Activated CD8-positive, alpha-beta T cell treated with anti-CD3 and anti-CD28 coated beads for 36 hours (primary cell): ENCODE measurements around the gene TMEM242. TPM values are rescaled to one million over a fixed set of nuclear protein-coding genes. Genes with fewer than 3 reads are reported as not detected.

Experiments
- ATAC-seq: fragments of 200-7000 bp; cut with Tn5 transposase; one replicate; pipeline ENCODE4 v1.10.0; 2021; ENCODE audit warnings: mild to moderate bottlenecking, moderate library complexity
- CTCF ChIA-PET: fragments of 350-600 bp; sonication (Branson Sonifier 250); formaldehyde crosslinking; loops from one replicate; lab custom pipeline; 2021; ENCODE audit warnings: antibody characterized with exemption; lab: Charles Lee
- POLR2A ChIA-PET: fragments of 350-600 bp; sonication (Branson Sonifier 250); formaldehyde crosslinking; loops from one replicate; lab custom pipeline; 2021; ENCODE audit warnings: antibody characterized with exemption; lab: Charles Lee
- DNase-seq: peaks from one replicate; pipeline ENCODE4 v3.0.0-alpha.2; 2020
- H3K27ac Mint-ChIP-seq: one replicate; pipeline ENCODE4 v1.8.0; 2021; ENCODE audit warnings: mild to moderate bottlenecking, mixed read lengths
- H3K27me3 Mint-ChIP-seq: one replicate; pipeline ENCODE4 v1.8.0; 2021; ENCODE audit warnings: mixed read lengths
- H3K36me3 Mint-ChIP-seq: one replicate; pipeline ENCODE4 v1.8.0; 2021; ENCODE audit warnings: low read depth, mixed read lengths
- H3K4me1 Mint-ChIP-seq: one replicate; pipeline ENCODE4 v1.8.0; 2021; ENCODE audit warnings: low read depth, mixed read lengths
- H3K4me3 Mint-ChIP-seq: one replicate; pipeline ENCODE4 v1.8.0; 2021; ENCODE audit warnings: mild to moderate bottlenecking, moderate library complexity, mixed read lengths
- H3K9me3 Mint-ChIP-seq: one replicate; pipeline ENCODE4 v1.8.0; 2021; ENCODE audit warnings: mixed read lengths
- CTCF ChIP-seq: fragments of 200-600 bp; IDR thresholded peaks from one replicate; pipeline ENCODE4 v1.8.0; 2022; ENCODE audit warnings: antibody characterized with exemption, mild to moderate bottlenecking
- intact Hi-C: fragments of 100-400 bp; cut with micrococcal nuclease; formaldehyde crosslinking; loops from one replicate; pipeline ENCODE4 v1.10.0; 2022
- total RNA-seq, 2 experiments: library from RNA; stranded (reverse); gene quantifications; one replicate each; pipeline ENCODE4 v1.2.3, GENCODE V29; 2021

Gene TMEM242
- total RNA-seq, 2 experiments from 2014 or later: 7.8 to 8.0 TPM

GRCh38 chr6:157272372-157272771 is 50.9 kb downstream of the TMEM242 start:
- ChIA-PET POLR2A (interaction anchor here (0.7 kb wide), 1 partner anchor 37 kb away, joined by 3 read pairs; no protein-coding TSS in a partner anchor), CTCF (interaction anchor here (3.9 kb wide), 1 partner anchor 36 kb away, joined by 20 read pairs; no protein-coding TSS in a partner anchor)
- H3K9me3 Mint-ChIP-seq: peaks cover 7% of the 10 kb centered on the region
- H3K36me3 Mint-ChIP-seq: no peaks in the 10 kb centered on the region
- TF ChIP-seq CTCF: no peak
- H3K27ac Mint-ChIP-seq: no peak overlapping the region
- DNase-seq (no peak), ATAC-seq (no peak)
- intact Hi-C loops: loop anchor here (10.0 kb wide), 1 partner anchor 238 kb away; no protein-coding TSS in a partner anchor
- no peaks in the 10 kb centered on the region for H3K27me3 Mint-ChIP-seq
- H3K4me1 Mint-ChIP-seq: peaks cover 7% of the 10 kb centered on the region
- H3K4me3 Mint-ChIP-seq: no peak overlapping the region

- CTCF ChIA-PET: interaction anchor here (3.9 kb wide), 1 partner anchor 36 kb away, joined by 20 read pairs; no protein-coding TSS in a partner anchor
Observed at GRCh38 chr6:157271911-157272310, 51.4 kb downstream of the TMEM242 start.

GRCh38 chr6:157271441-157271840 is 51.9 kb downstream of the TMEM242 start:
- intact Hi-C loops: loop anchor here (10.0 kb wide), 1 partner anchor 237 kb away; no protein-coding TSS in a partner anchor
- no peak overlapping the region for H3K27ac Mint-ChIP-seq
- ATAC-seq: no peak

More at GRCh38 chr6:157271911-157272310, 51.4 kb downstream of the TMEM242 start:
- Mint-ChIP-seq H3K27ac (no peak overlapping the region), H3K9me3 (peaks cover 7% of the 10 kb centered on the region), H3K4me1 (peaks cover 7% of the 10 kb centered on the region), H3K36me3 (no peaks in the 10 kb centered on the region), H3K27me3 (no peaks in the 10 kb centered on the region), H3K4me3 (no peak overlapping the region)
- DNase-seq (no peak), ATAC-seq (no peak)
- TF ChIP-seq CTCF: no peak
- intact Hi-C loops: loop anchor here (10.0 kb wide), 1 partner anchor 237 kb away; no protein-coding TSS in a partner anchor
- POLR2A ChIA-PET: interaction anchor here (0.7 kb wide), 1 partner anchor 38 kb away, joined by 3 read pairs; no protein-coding TSS in a partner anchor

GRCh38 chr6:157270916-157271315 is 52.4 kb downstream of the TMEM242 start:
- ATAC-seq (no peak), DNase-seq (no peak)
- intact Hi-C loops: loop anchor here (10.0 kb wide), 1 partner anchor 236 kb away; no protein-coding TSS in a partner anchor
- ChIA-PET POLR2A (no interaction called here), CTCF (no interaction called here)
- Mint-ChIP-seq H3K4me3 (no peak overlapping the region), H3K9me3 (peaks cover 7% of the 10 kb centered on the region), H3K4me1 (peaks cover 7% of the 10 kb centered on the region), H3K27me3 (no peaks in the 10 kb centered on the region), H3K36me3 (no peaks in the 10 kb centered on the region), H3K27ac (no peak overlapping the region)
- TF ChIP-seq CTCF: no peak

More at GRCh38 chr6:157271441-157271840, 51.9 kb downstream of the TMEM242 start:
- Mint-ChIP-seq H3K4me3 (no peak overlapping the region), H3K9me3 (peaks cover 7% of the 10 kb centered on the region), H3K4me1 (peaks cover 7% of the 10 kb centered on the region), H3K36me3 (no peaks in the 10 kb centered on the region), H3K27me3 (no peaks in the 10 kb centered on the region)
- CTCF ChIA-PET: no interaction called here
- no peak for TF ChIP-seq CTCF
- POLR2A ChIA-PET: no interaction called here
- no peak for DNase-seq

GRCh38 chr6:157270308-157270707 is 53.0 kb downstream of the TMEM242 start:
- Mint-ChIP-seq H3K36me3 (no peaks in the 10 kb centered on the region), H3K27ac (no peak overlapping the region), H3K9me3 (peaks cover 7% of the 10 kb centered on the region), H3K4me1 (peaks cover 7% of the 10 kb centered on the region), H3K4me3 (no peak overlapping the region), H3K27me3 (no peaks in the 10 kb centered on the region)
- CTCF ChIA-PET: no interaction called here
- no peak for TF ChIP-seq CTCF
- no peak for ATAC-seq
- no peak for DNase-seq
- intact Hi-C loops: loop anchor here (10.0 kb wide), 1 partner anchor 236 kb away; no protein-coding TSS in a partner anchor
- POLR2A ChIA-PET: no interaction called here
